Activated T-cell treated with anti-CD3 and anti-CD28 coated beads, Interleukin-2, amount 50 U/mL, for 1 hour (primary cell): ENCODE results near the gene EIF1AD.
"Not testable (repeated sequence)": the region's sequence is repeated elsewhere in the genome, so short reads cannot be mapped to it uniquely, and the experiment has no call there.

Experiments used
- DNase-seq: peaks from one replicate; pipeline ENCODE4 v3.0.0-alpha.2; 2020

EIF1AD gene

DNA sequence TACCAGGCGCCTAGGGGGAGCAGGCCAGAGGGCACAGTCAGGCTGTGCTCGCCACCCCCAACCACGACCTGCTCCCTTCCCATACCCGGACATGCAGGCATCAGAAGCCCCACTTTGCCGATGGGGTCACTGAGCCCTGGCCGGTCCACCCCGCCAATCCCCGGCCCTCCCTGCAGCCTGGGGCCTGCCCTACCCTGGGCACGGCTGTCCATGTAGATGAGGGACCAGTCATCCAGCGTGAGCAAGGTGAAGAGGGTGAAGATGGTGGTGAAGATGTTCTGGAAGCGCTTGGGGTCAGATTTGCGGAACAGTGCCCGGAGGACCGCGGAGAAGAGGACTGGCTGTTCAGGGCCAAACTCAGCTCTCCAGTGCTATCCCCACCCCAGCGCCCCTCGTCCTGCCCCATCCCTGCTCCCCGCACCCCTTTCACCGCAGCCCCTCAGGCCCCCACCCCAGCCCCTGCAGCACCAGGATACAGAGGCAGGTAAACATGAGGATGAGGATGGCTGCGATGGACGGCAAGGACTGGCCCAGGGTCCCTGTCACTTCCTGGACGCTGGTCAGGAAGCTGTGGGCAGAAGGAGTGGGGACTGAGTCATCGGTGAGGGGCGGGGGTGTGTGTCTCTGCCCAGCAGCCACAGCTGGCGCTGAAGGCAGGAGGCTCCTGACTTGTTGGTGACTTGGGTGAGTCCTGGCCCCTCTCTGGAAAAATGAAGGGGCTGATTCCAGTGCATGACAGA is 18.8 kb upstream of the EIF1AD start:
- no peak for DNase-seq

DNA sequence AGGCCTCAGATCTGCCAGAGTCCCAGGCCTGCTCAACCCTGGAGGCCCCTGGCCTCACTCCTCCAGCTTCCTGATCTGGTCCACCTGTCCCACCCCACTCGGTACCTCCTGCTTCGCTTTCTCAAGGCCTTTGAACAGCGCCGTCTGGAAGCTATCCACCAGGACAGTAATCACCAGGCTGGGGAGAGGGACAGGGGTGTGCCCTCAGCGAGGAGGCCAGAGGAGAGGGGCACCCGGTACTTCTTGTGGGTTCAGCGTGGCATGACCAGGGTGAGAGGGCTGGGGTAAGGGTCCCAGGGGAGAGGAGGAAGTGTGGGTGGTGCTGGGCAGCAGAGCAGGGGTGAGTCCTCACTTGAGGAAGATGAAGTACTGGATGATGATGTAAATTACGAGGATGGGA is 18.3 kb upstream of the EIF1AD start:
- no peak for DNase-seq

DNA sequence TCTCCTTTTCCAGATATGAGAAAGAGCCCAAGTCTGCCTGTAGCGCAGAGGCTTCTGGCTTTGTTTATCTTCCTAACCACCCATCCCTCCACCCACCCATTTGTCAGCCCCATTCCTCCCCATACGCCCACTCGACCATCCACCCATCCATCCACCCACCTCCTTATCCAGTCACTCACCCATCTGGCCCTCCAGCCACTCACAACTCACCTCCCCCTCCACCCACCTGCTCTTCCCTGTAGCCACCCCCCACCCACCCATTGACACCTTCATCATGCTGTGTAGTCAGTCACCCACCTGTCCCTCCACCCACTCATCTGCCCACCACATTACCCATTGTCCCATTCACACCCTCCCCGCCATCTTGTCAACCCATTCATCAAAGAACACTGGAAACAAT is 15.4 kb upstream of the EIF1AD start:
- DNase-seq = no peak

DNA sequence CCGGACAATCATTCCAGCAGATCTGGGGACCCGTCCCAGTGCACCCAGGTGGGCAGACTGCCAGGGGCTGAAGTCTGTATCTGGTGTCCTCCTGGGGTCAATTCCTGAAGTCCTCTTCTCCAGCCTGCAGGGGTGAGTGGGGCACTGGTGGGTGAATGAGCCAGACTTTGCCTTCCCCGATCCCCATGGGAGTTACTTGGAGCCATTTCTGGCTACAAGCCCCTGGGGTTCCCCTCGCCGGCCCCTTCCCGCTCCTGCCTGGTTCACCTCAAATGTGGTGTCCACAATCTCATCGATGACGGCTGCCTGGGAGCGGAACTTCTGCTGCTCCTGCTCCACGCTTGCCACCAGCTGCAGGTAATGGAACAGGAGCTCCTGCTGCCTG is 14.8 kb upstream of the EIF1AD start:
- DNase-seq = no peak

DNA sequence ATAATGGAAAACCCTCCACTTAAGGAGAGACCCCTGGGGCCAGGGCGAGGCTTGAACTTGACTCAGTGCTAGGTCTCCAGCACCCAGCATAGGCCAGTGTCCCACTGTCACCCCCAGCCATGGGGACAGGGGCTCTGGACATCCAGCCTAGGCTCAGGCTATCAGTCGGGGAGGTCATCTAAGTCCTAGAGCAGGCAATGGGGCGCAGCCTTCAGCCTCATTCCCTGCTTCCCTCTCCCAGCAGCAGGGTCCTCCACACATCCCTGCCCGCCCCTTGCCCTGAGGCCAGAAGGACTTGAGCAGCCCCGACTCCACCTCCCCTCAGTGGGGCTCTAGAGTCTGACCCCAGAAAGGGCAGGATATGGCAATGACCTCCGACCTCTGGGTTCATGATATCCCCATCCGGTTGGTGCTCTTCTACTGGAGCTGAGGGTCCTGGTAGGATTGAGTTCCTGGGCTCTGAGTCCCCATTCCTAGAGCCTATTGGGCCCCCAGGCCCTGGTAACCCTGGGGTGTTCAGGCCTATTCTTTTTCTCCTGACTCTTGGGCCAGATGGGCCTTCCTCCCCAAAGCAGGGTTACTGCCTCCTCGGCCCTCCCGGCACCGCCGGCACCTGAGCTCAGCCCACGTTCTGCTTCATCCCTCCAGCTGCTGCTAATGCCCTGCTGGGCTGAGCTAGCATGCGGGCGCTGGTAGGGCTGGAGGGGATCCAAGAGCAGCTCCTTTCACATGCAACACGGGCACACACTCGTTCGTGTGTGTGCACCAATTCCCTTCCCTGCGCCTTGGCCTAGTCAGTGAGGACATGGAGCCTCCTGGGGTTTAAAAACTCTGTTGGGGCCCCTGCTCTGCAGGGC is 14.2 kb upstream of the EIF1AD start:
- DNase-seq = no peak

DNA sequence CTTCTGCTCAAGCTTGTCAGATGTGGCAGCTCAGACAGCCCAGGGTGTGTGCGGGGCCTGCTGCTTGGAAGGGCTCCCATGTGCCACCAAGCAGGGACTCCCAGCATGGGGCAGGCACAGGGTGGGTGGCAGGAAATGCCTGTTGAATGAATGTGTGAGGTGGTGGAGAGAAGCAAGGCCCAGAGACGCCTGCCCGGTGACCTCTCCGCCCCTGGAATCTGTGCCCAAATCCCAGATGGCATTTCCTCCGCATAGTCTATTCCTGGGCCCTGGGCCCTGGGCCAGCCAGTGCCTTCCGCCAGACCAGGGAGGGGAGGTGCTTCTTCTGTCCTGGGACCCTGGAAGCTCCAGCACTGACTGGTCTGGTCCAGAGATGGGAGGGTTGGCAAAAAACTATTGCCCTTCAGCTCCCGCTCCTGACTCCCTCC is 13.5 kb upstream of the EIF1AD start:
- DNase-seq = no peak

DNA sequence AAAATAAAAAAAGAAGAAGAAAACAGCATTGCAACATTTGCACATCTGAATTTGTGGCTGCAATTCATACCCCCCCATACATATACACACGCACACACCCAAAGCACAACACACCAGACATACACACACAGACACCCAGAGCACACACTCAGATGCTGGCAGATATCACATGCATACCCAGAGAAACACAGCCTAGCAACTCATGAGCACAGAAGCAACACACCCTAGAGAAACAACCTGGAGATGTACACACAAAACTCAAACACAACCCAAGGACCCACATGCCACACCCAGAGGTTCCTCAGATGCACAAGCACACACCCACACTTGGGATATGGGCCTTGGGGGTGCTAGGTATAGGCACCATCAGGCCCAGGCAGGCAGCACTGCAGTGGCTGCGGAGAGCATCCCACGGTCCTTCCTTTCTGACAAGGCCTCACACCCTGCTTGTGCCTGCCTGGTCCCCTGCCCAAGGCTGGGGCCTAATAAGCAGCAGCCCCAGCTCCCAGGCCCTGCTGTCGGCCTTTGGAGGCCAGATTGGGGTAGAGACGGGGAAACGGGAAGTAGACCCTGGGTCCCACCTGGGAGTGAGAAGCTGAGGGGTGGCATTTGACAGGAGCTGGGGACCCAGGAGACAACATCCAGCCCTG is 13.0 kb upstream of the EIF1AD start:
- no peak for DNase-seq

DNA sequence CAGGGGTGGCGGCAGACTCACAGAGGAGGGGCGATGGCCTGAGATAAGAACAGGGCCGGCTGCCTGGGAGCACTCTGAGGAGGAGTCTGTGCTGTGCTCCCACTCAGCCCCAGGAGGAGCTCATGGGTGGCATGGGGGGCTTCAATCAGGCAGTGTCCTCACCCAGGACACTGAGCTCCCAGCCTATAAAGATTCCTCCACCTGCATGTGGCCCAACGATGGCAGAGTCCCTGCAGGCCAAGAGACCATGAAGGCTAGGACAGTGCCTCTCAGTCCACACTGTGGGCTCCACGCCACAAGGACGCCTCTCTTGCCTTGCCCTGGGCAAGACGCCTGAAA is 11.8 kb upstream of the EIF1AD start:
- no peak for DNase-seq

DNA sequence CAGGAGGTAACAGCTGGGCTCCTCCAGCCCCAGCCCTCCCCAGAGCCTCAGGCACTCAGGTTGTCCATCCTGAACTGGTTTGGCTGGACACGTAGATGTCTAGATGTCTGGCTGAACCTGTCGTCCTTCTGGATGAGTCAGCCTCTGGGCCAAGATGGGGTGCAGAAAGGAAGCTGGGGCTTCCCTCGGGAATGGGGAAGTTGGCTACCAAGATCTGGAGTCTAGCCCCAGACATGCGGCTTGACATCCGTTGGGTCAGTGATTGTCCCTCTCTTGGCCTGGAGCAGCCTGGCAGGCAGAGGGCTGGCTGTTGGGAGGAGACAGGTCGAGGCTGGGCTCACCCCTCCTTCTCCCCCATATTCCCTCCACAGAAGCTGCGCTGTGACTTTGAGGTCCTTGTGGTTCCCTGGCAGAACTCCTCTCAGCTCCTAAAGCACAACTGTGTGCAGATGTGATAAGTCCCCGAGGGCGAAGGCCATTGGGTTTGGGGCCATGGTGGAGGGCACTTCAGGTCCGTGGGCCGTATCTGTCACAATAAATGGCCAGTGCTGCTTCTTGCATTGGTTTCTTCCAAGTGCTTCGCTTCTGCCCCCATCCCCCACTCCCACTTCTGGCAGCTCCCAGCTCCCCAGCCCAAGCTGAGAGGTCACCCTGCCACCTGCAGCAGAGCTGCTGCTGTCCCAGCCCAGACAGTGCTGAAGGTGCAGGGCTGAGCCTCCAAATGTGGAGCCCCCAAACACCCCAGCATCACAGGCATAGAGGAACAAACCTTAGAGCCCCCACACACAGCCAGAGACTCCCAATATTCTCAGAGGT is 11.2 kb upstream of the EIF1AD start:
- no peak for DNase-seq

DNA sequence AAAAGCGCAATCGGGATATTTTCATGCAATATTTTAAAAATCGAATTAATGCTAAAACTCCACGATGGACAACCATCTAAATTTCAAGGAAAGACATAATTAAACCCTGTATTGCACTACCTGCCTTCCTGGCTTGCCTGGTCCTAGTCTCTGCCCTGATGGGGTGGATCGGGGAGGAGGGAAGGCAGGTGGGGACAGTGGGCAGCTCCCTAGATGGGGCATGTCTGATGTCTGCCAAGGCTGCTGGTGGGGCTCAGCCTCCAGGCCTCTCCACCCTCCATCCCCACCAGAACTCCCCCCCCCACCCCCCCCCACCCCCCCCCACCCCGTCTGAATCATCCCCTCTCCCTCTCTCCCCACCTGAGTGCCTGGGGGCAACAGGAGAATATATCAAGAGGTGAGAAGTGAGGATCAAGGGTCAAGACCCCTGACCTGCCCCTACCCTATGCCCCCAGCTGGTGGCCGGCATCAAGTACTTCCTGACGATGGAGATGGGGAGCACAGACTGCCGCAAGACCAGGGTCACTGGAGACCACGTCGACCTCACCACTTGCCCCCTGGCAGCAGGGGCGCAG is 10.5 kb upstream of the EIF1AD start:
- DNase-seq = no peak

DNA sequence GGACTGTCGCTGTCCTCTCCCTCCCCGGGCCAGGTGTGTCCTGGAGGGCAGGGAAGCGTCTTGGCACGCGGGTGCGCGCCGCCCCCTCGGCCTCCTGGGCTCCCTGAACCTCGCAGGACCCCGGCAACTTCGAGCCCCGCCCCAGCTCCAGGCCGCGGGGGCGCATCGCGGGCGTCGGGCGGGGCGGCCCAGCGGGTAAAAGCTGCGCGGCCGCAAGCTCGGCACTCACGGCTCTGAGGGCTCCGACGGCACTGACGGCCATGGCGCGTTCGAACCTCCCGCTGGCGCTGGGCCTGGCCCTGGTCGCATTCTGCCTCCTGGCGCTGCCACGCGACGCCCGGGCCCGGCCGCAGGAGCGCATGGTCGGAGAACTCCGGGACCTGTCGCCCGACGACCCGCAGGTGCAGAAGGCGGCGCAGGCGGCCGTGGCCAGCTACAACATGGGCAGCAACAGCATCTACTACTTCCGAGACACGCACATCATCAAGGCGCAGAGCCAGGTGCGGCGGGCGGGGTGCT is 9.9 kb upstream of the EIF1AD start, which contains the start of gene CST6:
Gene CST6 (plus strand): TSS at position 224 of the 519 bp plus-strand sequence. CDS start 37 bp downstream, at position 261.
- no peak for DNase-seq

DNA sequence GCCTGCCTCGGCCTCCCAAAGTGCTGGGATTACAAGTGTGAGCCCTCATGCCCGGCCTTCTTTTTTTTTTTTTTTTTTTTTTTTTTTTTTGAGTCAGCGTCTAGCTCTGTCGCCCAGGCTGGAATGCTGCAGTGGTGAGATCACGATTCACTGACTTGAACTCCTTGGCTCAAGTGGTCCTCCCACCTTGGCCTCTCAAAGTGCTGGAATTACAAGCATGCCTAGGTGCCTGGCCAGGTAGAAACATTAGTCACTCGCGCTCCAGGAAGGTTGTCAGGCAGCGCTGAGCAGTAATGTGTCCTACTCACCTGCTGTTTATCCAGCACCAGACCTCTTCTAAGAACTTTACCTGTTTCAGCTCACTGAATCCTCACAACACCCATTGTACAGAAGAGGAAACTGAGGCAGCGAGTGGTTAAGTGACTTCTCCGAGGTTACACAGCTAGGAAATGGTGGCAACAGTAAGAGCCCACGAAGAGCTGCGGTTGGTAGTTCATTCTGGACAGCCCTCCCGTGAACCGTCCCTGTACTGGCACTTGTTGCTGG is 9.4 kb upstream of the EIF1AD start:
- DNase-seq = no peak

DNA sequence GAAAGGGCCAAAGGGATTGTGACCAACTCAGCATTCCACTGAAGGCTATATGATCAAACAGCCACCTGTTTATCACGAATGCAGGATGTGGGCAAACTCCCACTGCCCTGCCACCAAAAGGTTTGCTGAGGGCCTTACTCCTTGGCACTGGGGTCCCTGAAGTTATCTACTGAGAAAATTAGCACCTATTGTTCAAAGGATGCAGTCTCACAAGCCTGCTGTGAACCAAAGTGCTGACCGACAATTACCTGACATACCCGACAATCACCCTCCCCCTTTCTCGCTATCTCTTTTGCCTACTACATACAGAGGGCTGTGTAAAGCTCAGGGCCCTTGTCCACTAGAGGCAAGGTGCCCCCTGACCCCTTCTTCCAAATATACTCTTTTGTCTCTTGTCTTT is 8.1 kb upstream of the EIF1AD start:
- DNase-seq = not testable (repeated sequence)

DNA sequence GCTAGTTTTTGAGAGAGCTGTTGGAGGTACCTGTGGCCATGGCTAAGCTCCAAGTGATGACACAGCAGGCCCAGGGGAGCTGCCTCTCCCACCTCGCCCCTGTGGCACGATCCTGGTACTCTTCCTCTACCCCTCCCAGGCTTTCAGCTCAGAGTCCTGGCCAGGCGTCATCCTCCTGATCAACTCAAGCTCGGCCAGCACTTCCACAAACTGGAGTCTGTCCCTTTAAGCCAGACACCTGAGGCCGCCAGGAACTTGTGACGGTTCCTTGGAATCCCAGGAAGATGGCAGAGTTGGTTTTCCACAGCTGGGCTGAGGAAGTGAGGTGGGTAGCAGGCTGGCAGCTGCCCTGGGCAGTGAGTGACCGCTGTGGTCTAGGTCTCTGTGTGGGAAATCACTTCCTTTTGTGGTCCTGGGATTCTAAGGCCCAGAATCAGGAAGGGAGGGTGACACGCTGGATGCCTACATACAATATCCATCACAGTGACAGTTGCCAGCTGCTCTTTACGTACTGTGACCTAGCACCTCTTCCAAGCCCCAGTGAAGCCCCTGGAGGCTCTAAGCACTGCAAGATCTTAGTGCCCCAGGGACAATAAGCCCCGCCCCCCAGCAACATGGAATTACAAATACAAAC is 6.6 kb upstream of the EIF1AD start:
- DNase-seq = no peak

DNA sequence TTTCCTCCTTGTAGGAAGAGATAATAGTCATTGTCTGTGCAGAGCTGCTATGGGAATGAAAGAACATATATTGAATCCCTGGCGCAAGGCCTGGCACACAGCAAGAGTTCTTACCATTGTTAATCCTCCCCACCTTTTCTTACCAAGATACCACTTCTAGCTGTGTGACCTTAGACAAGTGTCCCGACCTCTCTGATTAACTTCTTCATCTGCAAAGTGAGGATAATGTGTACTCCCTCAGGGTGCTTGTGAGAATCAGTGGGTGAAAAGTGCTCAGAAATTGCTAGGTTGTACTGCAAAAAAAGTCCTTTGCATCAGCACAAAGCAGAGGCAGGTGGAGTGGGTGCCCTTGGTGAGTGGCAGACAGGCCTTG is 6.1 kb upstream of the EIF1AD start:
- no peak for DNase-seq

DNA sequence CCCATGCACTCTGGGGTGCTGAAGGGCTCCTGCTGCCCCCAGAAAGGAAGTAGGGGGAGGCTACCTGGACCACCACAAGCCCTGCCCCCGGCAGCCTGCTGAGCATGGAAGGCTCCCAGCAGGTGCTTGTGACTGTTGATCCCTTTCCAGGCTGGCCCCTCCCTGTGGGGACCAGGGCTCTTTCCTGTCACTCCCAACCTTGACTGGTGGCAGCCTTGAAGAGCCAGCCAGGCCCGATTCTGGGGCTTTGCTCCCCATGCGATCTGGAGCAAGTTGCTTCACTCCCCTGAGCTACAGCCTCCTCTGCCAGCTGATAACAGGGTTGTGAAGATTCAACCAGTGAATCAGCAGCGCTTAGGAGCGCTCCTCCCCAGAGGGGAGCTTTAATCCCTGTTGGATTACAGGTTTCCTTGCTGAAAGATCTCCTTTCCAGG is 5.3 kb upstream of the EIF1AD start:
- DNase-seq = no peak

DNA sequence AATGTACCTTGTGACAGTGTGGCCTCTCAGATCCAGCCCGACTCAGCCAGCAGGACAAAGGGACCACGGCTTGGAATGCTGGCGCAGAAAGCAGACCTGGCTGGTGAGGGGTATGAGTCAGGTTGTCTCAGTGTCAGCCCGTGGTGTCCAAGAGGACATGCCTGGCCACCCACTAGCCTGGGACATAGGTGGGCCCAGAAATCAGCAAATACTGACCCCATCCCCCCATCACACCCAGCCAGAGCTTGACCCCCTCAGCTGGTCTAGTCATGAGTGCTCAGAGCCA is 4.9 kb upstream of the EIF1AD start:
- no peak for DNase-seq

DNA sequence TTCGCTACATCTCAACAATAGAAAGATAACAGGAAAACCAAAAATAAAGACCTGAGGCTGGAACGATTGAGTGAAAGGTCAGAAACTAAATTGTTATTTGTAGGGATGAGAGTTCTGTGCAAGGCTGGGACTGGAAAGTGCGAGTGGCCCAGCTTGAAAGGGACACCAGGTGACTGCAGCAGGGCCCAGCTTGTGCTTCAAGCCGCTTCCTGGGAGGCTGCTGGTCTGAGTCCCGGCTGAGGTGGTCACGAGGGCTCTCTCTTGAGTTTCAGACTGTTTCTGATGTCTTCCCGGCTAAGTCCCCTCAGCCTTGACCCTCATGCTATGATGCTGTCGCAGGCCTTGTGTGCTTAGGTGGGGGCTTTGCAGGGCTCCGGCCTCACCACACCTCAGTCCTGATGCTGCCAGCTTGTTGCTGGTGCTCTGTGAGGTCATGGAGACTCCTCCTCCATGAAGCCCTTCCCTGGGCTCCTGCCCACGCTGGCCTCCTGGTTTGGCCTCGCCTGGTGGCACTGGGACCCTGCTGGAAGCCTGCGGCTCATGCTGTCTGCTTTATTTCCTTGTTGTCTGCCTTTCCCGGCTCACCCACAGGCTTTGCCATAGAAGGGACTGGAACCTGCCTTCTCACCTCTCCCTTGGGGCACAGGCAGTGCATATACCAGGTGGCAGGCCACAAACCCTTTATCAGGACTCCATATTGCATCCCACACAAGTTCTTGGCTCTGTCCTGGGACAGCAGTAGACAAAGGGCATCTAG is 4.4 kb upstream of the EIF1AD start:
- no peak for DNase-seq

DNA sequence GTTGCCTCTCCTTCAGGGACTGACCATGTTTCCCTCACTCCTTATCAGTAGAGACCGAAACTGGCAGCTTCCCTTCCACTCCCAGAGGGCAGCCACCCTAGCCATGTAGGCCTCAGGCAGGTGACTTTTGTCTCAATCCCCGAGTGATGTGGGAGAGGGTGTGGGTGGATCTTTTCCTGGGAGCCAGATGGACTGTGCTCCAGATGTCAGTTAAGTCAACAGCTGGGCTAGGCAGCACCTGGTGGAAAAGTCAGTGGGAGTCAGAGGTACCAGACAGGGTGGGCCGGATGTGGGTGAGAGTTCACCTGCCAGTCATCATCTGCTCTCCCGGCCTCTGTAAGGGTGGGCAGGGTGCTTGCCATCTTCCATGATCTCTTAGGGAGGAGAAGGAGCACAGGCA is 2.2 kb upstream of the EIF1AD start:
- DNase-seq = no peak

DNA sequence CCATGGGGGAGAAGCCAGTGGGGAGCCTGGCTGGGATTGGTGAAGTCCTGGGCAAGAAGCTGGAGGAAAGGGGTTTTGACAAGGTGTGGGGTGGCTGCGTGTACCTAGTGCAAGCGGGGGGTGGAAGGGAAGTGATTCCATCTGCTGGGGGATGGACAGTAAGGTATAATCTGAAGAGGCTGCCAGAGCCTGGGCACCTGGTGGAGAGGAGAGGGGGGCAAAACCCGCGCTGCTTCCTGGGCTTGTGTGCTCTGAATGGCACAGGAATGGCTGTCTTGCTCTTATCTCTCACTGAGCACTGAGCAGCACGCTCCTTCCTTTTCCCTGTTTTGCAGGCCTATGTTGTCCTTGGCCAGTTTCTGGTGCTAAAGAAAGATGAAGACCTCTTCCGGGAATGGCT is 1.3 kb upstream of the EIF1AD start:
- no peak for DNase-seq

DNA sequence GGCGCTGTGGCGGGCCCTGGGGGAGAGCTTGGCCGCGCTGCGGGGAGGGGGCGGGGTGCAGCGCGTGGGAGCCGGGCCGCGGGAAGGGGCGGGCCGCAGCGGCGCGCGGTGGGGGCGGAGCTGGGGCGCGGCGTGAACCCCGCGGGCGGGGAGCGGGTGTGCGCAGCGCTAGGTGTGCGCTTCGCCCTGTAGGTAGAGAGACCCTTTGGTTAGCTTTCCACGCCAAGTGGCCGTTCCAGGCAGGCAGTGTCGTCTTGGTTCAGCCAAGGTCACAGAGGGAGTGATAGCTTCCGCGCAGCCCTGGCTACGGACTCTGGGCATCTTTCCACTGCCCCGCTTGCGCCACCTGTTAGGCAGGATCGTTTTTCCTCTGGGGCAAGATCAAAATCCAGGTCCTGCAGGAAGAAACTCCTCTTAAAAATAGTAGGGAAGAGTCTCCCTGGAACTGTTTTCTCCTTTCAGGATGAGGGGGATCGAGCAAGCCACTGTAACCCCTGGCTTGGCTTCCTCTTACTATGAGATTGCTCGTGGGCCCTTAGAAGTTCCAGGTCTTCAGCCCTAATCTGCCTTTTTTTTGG is 780 bp upstream of the EIF1AD start:
- no peak for DNase-seq
